LNCaP clone FGC (cell line): ENCODE data around the gene DUSP22.
A peak's percentile ranks its signal among the peaks of the same experiment; 100 is the strongest.

Source experiments
- DNase-seq: peaks from one replicate; pipeline ENCODE4 v3.0.0-alpha.2; 2011; ENCODE audit warnings: low read depth
- H3K4me3 ChIP-seq: 2 replicates; pipeline ENCODE4 v1.5.1; 2011; ENCODE audit warnings: mild to moderate bottlenecking, low read depth, low read length, control low read depth
- CTCF ChIP-seq: IDR thresholded peaks from 2 replicates; pipeline ENCODE4 v1.5.1; 2012; ENCODE audit warnings: mild to moderate bottlenecking; ENCODE audit not compliant: control insufficient read depth, insufficient read depth; ENCODE audit errors: extremely low read depth

The DUSP22 gene

GRCh38 chr6:326896-327537, 34.7 kb downstream of the DUSP22 start:
- no peak for TF ChIP-seq CTCF
- H3K4me3 ChIP-seq: no peak overlapping the region

GRCh38 chr6:327538-328116, 35.3 kb downstream of the DUSP22 start:
- no peak for DNase-seq
- no peak for TF ChIP-seq CTCF
- no peak overlapping the region for H3K4me3 ChIP-seq

More at GRCh38 chr6:326896-327537, 34.7 kb downstream of the DUSP22 start:
- no peak for DNase-seq

GRCh38 chr6:328136-328670, 35.9 kb downstream of the DUSP22 start:
- H3K4me3 ChIP-seq: no peak overlapping the region
- no peak for TF ChIP-seq CTCF
- DNase-seq: no peak

GRCh38 chr6:328924-329323, 36.6 kb downstream of the DUSP22 start:
- no peak for TF ChIP-seq CTCF
- no peak for DNase-seq
- no peak overlapping the region for H3K4me3 ChIP-seq

- no peak for DNase-seq
- H3K4me3 ChIP-seq: no peak overlapping the region
- no peak for TF ChIP-seq CTCF
These were observed 37.8 kb downstream of the DUSP22 start for GRCh38 chr6:329888-330691.

- no peak overlapping the region for H3K4me3 ChIP-seq
- no peak for TF ChIP-seq CTCF
- DNase-seq: peak; percentile 86
These were observed 38.7 kb downstream of the DUSP22 start for GRCh38 chr6:330948-331347.
